ENCODE measurements around the gene EDIL3.

- no peak for TF ChIP-seq REST (IDR thresholded peaks at IDR 0.05; ENCODE audit: low read depth, low read length)
- TF ChIP-seq MYB (IDR thresholded peaks at IDR 0.05; ENCODE audit: borderline replicate concordance, low read depth, low read length), result no peak
- TF ChIP-seq ESRRA (IDR thresholded peaks at IDR 0.05; ENCODE audit: low read length), result no peak
- no peak for TF ChIP-seq MTA3 (IDR thresholded peaks at IDR 0.05; ENCODE audit: borderline replicate concordance, low read length)
- no peak for TF ChIP-seq TBL1XR1 (IDR thresholded peaks at IDR 0.05; ENCODE audit: low read depth, low read length)
- TF ChIP-seq JUNB (IDR thresholded peaks at IDR 0.05), result no peak
- no peak for TF ChIP-seq TAF1 (IDR thresholded peaks at IDR 0.05; ENCODE audit: borderline replicate concordance, low read depth, low read length)
- no peak for TF ChIP-seq JUND (IDR thresholded peaks at IDR 0.05; ENCODE audit: low read depth, low read length)
- no peak for TF ChIP-seq CTCF (IDR thresholded peaks at IDR 0.05 in 2 of 3, conservative IDR thresholded peaks at IDR 0.05 in 1 of 3; ENCODE audit: control insufficient read depth in 2 of 3, extremely low read depth in 1 of 3, insufficient read depth in 1 of 3, low read depth in 3 of 3, low read length in 3 of 3)
- no peak for TF ChIP-seq SIN3A (IDR thresholded peaks at IDR 0.05; ENCODE audit: low read depth, low read length)
- no peak for TF ChIP-seq ETV6 (conservative IDR thresholded peaks at IDR 0.05 in 1 of 2, IDR thresholded peaks at IDR 0.05 in 1 of 2; ENCODE audit: borderline replicate concordance in 1 of 2, low read depth in 1 of 2)
- TF ChIP-seq STAT3 (IDR thresholded peaks at IDR 0.05; ENCODE audit: low read depth, low read length), result no peak
- no peak for TF ChIP-seq PKNOX1 (IDR thresholded peaks at IDR 0.05)
These were observed 247.1 kb downstream of the EDIL3 start for GRCh38 chr5:84137541-84137940.
